Suprapubic skin (tissue), 4 donors: ENCODE data around the gene ASTE1. TPM values are rescaled to one million over a fixed set of nuclear protein-coding genes. Genes with fewer than 3 reads are reported as not detected.
"Not testable (repeated sequence)": the region's sequence is repeated elsewhere in the genome, so short reads cannot be mapped to it uniquely, and the experiment has no call there.

ENCODE experiments used
- DNase-seq, 2 donors: peaks; one replicate each; pipeline ENCODE4 v3.0.0-alpha.2; 2019; ENCODE audit warnings: low spot score in 2 of 2
- H3K27ac ChIP-seq: fragments of 200-600 bp; sonication (generic); one replicate; pipeline ENCODE4 v1.5.1; 2019
- H3K27me3 ChIP-seq: fragments of 200-600 bp; sonication (generic); one replicate; pipeline ENCODE4 v1.5.1; 2019
- H3K36me3 ChIP-seq: fragments of 200-600 bp; sonication (generic); one replicate; pipeline ENCODE4 v1.5.1; 2019
- H3K4me1 ChIP-seq: fragments of 200-600 bp; sonication (generic); one replicate; pipeline ENCODE4 v1.5.1; 2019
- H3K4me3 ChIP-seq: fragments of 200-600 bp; sonication (generic); one replicate; pipeline ENCODE4 v1.5.1; 2019; ENCODE audit warnings: mild to moderate bottlenecking
- H3K9me3 ChIP-seq: fragments of 200-600 bp; sonication (generic); one replicate; pipeline ENCODE4 v1.5.1; 2019
- CTCF ChIP-seq, 2 donors: fragments of 200-600 bp in 1 of 2; fragments of 450-650 bp in 1 of 2; sonication (generic) in 1 of 2; IDR thresholded peaks; one replicate each; pipeline ENCODE4 v1.5.1; 2016 to 2019; ENCODE audit warnings: antibody characterized with exemption in 2 of 2, mild to moderate bottlenecking in 1 of 2, moderate library complexity in 1 of 2
- EP300 ChIP-seq: sonication (generic); formaldehyde crosslinking; IDR thresholded peaks from one replicate; pipeline ENCODE4 v1.6.1; 2017; ENCODE audit warnings: antibody characterized with exemption
- POLR2A ChIP-seq, 2 donors: fragments of 450-650 bp; IDR thresholded peaks; one replicate each; pipeline ENCODE4 v1.6.1; 2017; ENCODE audit warnings: antibody characterized with exemption in 2 of 2, mild to moderate bottlenecking in 2 of 2, moderate library complexity in 2 of 2
- POLR2AphosphoS5 ChIP-seq, 3 donors: sonication (generic); formaldehyde crosslinking; IDR thresholded peaks; one replicate each; pipeline ENCODE4 v1.6.1; 2017; ENCODE audit warnings: antibody characterized with exemption in 3 of 3
- WGBS: methylation state at CpG from one replicate; pipeline ENCODE4 v1.1.5; 2018; 5-methylcytosine and 5-hydroxymethylcytosine counted together
- total RNA-seq, 4 donors: library from RNA; depleted of rRNA; stranded (reverse); fragments of >200 nt; gene quantifications; one replicate each; pipeline ENCODE4 v1.1.0, GENCODE V29; 2016

Gene ASTE1
- total RNA-seq, 4 donors from 2014 or later: 2.4 to 8.2 (median 5.6) TPM

DNA sequence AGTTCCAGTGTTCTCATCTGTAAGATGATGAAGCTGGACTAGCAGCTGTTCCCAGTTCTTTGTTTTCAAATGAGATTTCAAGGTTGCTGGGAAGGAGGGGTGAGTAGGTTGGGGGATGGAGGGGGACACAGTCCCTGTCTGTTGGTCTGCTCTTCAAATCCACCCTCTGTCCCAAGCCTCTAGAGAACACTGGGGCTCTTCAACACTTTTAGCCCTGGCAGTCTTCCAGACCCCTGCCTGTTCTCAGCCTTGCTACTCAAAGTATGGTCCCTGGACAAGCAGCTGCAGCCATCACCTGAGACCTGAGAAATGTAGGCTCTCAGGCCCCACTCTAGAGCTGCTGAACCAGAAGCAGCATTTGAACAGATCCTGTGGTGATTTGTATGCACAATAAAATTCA, 41.4 kb upstream of the ASTE1 start:
- Histone ChIP-seq H3K27me3 (no peaks in the 10 kb centered on the region), H3K4me1 (no peaks in the 10 kb centered on the region), H3K27ac (no peak overlapping the region), H3K36me3 (no peaks in the 10 kb centered on the region), H3K4me3 (no peak overlapping the region), H3K9me3 (no peaks in the 10 kb centered on the region)
- TF ChIP-seq CTCF (IDR thresholded peaks at IDR 0.05) (no peak), POLR2A (IDR thresholded peaks at IDR 0.05) (no peak), POLR2AphosphoS5 (IDR thresholded peaks at IDR 0.05) (no peak), EP300 (no peak)
- no peak for DNase-seq

- Histone ChIP-seq H3K36me3 (no peaks in the 10 kb centered on the region), H3K9me3 (no peaks in the 10 kb centered on the region), H3K27me3 (no peaks in the 10 kb centered on the region), H3K4me1 (no peaks in the 10 kb centered on the region), H3K4me3 (no peak overlapping the region), H3K27ac (no peak overlapping the region)
- no peak for DNase-seq
- whole genome bisulfite sequencing: 71% methylated on average over 3 of the region's 3 CpGs
- no peak for TF ChIP-seq POLR2A (IDR thresholded peaks at IDR 0.05)
- no peak for TF ChIP-seq EP300
- TF ChIP-seq CTCF (IDR thresholded peaks at IDR 0.05): no peak
- no peak for TF ChIP-seq POLR2AphosphoS5 (IDR thresholded peaks at IDR 0.05)
Observed at GRCh38 chr3:131053043-131053859, 26.6 kb upstream of the ASTE1 start.

DNA sequence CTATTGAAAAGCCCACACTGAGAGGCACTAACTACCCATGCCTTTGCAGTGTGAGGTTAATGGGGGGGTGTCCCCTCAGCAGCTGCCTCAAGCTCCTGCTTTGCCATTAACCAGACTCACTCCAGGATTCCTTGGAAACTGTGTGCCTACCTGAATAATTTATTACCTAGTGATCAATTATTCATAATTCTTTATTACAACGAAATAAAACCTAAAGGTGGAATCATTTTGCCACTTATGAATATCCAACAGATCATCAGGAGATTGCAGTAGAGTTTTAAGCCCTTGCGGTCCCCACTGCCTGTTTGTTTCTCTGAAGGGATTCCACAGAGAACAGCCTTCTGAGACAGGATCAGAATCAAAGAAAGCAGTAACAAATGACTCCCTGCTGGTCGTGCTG, 23.4 kb upstream of the ASTE1 start:
- TF ChIP-seq POLR2A (IDR thresholded peaks at IDR 0.05): no peak
- TF ChIP-seq CTCF (IDR thresholded peaks at IDR 0.05): no peak
- TF ChIP-seq POLR2AphosphoS5 (IDR thresholded peaks at IDR 0.05): no peak
- no peak for TF ChIP-seq EP300
- Histone ChIP-seq H3K27ac (no peak overlapping the region), H3K9me3 (no peaks in the 10 kb centered on the region), H3K27me3 (no peaks in the 10 kb centered on the region), H3K4me1 (no peaks in the 10 kb centered on the region), H3K4me3 (no peak overlapping the region), H3K36me3 (no peaks in the 10 kb centered on the region)
- no peak for DNase-seq
- WGBS: 71% methylated on average over 3 of the region's 3 CpGs

DNA sequence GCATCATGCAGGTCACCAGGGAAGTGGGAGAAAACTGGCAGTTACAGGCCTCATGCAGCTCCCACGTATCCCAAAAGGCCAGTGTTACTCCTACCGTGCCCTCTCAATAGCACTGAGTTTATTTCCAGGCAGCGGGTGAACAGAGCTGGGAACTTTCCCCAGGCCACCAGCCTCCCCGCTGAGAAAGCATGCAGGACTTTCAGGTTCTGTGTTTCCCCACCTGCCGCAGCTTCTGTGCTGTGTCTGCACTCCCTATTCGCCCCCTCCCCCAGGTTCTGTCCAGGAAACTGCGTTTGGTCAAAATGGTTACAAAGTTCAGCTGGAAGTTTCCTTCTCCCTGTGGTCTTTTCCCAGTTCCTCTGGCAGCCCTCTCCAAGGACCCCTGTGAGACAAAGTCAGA, 21.4 kb upstream of the ASTE1 start:
- Histone ChIP-seq H3K9me3 (no peaks in the 10 kb centered on the region), H3K36me3 (no peaks in the 10 kb centered on the region), H3K4me1 (no peaks in the 10 kb centered on the region), H3K27me3 (no peaks in the 10 kb centered on the region), H3K27ac (no peak overlapping the region), H3K4me3 (no peak overlapping the region)
- 91% methylated on average over 7 of the region's 7 CpGs for WGBS
- DNase-seq: no peak
- TF ChIP-seq CTCF (IDR thresholded peaks at IDR 0.05): no peak
- no peak for TF ChIP-seq POLR2A (IDR thresholded peaks at IDR 0.05)
- TF ChIP-seq EP300: no peak
- TF ChIP-seq POLR2AphosphoS5 (IDR thresholded peaks at IDR 0.05): no peak

DNA sequence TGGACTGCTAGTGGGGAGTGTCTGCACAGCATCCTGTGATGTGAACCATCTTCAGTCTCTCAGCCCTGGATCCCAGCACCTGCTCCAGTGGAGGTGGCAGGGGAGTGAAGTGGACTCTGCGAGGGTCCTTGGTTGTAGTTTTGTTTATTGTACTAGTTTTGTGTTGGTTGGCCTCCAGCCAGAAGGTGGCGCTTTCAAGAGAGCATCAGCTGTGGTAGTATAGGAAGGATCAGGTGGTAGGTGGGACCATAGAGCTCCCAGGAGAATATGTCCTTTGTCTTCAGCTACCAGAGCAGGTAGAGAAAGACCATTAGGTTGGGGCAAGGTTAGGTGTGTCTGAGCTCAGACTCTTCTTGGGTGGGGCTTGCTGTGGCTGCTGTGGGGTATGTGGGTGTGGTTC, 21.0 kb upstream of the ASTE1 start:
- WGBS: 92% methylated on average over 2 of the region's 2 CpGs
- TF ChIP-seq POLR2A (IDR thresholded peaks at IDR 0.05) (no peak), POLR2AphosphoS5 (IDR thresholded peaks at IDR 0.05) (no peak), CTCF (IDR thresholded peaks at IDR 0.05) (no peak), EP300 (no peak)

DNA sequence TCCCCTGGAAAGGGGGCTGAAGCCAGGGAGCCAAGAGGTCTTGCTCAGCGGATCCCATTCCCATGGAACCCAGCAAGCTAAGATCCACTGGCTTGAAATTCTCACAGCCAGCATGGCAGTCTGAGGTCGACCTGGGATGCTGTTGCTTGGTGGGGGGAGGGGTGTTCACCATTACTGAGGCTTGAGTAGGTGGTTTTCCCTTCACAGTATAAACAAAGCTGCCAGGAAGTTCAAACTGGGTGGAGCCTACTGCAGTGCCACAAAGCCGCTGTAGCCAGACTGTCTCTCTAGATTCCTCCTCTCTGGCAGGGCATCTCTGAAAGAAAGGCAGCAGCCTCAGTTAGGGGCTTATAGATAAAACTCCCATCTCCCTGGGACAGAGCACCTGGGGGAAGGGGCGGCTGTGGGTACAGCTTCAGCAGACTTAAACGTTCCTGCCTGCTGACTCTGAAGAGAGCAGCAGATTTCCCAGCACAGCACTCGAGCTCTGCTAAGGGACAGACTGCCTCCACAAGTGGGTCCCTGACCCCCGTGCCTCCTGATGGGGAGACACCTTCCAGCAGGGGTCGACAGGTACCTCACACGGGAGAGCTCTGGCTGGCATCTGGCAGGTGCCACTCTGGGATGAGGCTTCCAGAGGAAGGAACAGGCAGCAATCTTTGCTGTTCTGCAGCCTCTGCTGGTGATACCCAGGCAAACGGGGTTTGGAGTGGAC, 15.8 kb upstream of the ASTE1 start:
- H3K27me3 ChIP-seq, H3K4me3 ChIP-seq, DNase-seq, H3K9me3 ChIP-seq, H3K27ac ChIP-seq, H3K36me3 ChIP-seq, H3K4me1 ChIP-seq: not testable (repeated sequence)
- WGBS: 80% methylated on average over 8 of the region's 10 CpGs

More for the DNA sequence above, 21.0 kb upstream of the ASTE1 start:
- Histone ChIP-seq H3K27ac (no peak overlapping the region), H3K27me3 (no peaks in the 10 kb centered on the region), H3K4me3 (no peak overlapping the region), H3K9me3 (no peaks in the 10 kb centered on the region), H3K4me1 (no peaks in the 10 kb centered on the region), H3K36me3 (no peaks in the 10 kb centered on the region)
- DNase-seq: no peak
